GM15510 (cell line): ENCODE measurements around the gene UCP3.

ENCODE experiments used
- POLR2A ChIP-seq: IDR thresholded peaks from 3 replicates; pipeline ENCODE4 v1.6.1; 2011; ENCODE audit warnings: borderline replicate concordance; ENCODE audit not compliant: insufficient read length; ENCODE audit errors: extremely low read depth

Gene UCP3

GRCh38 chr11:73965764-73966121 lies 43.1 kb downstream of the UCP3 start:
- TF ChIP-seq POLR2A: no peak

- no peak for TF ChIP-seq POLR2A
These were observed 43.7 kb downstream of the UCP3 start for GRCh38 chr11:73965076-73965763.

GRCh38 chr11:73963861-73964260 lies 45.0 kb downstream of the UCP3 start:
- TF ChIP-seq POLR2A: no peak

GRCh38 chr11:73962101-73962705 lies 46.7 kb downstream of the UCP3 start:
- TF ChIP-seq POLR2A: no peak

- TF ChIP-seq POLR2A: no peak
These were observed 47.6 kb downstream of the UCP3 start for GRCh38 chr11:73961321-73961720.

GRCh38 chr11:73958521-73959141 lies 50.3 kb downstream of the UCP3 start:
- TF ChIP-seq POLR2A: no peak

- TF ChIP-seq POLR2A: no peak
These were observed 51.1 kb downstream of the UCP3 start for GRCh38 chr11:73957654-73958361.

GRCh38 chr11:73956876-73957653 lies 51.8 kb downstream of the UCP3 start:
- no peak for TF ChIP-seq POLR2A

GRCh38 chr11:73951797-73952196 lies 57.1 kb downstream of the UCP3 start:
- no peak for TF ChIP-seq POLR2A

- TF ChIP-seq POLR2A: no peak
These were observed 57.8 kb downstream of the UCP3 start, which contains the start of gene DNAJB13 for GRCh38 chr11:73950869-73951710. TSS of gene DNAJB13 (plus strand) at chr11:73951026. CDS start at chr11:73951070, 44 bp downstream.
